HG03135 (cell line): Measurements from ENCODE around the gene CCDC74A.
"Not testable (repeated sequence)": the region's sequence is repeated elsewhere in the genome, so short reads cannot be mapped to it uniquely, and the experiment has no call there.

Source experiments
- ATAC-seq: cut with Tn5 transposase; IDR thresholded peaks from one replicate; pipeline ENCODE4 v1.9.1; 2021; ENCODE audit warnings: mild to moderate bottlenecking, moderate library complexity; ENCODE audit not compliant: unreplicated experiment

The CCDC74A gene

DNA sequence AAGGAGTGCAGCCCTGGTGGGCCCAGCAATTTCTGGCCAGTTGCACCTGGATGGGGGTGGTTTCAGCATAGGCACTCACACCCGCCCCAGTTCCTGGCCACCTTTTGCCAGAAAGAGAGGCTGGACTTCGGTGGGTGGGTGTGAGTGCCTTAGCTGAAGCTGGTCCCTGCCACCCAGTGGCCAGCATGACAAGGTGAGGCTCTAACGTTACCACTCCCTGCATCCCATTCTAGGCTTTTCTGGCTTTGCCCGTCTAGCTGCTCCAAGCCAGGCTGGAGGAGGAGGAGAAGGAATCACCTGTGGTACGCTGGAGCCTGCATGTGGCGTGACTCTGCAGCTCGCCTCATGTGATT, 17.1 kb downstream of the CCDC74A start:
- not testable (repeated sequence) for ATAC-seq

DNA sequence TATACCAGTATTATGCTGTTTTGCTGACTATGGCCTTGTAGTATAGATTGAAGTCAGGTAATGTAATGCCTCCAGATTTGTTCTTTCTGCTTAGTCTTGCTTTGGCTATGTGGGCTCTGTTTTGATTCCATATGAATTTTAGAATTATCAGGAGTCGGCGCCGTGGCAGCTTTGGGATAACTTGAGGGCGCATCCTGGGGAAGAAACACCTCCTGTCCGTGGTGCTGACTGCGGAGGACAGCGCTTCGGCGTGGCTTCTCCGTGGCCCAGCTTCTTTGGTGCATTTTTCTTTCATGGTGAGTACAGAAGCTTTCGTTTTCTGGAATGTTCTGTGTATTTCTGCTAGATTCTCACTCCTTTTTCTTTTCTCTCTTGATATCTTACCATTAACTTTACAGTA, 25.2 kb downstream of the CCDC74A start:
- no peak for ATAC-seq

DNA sequence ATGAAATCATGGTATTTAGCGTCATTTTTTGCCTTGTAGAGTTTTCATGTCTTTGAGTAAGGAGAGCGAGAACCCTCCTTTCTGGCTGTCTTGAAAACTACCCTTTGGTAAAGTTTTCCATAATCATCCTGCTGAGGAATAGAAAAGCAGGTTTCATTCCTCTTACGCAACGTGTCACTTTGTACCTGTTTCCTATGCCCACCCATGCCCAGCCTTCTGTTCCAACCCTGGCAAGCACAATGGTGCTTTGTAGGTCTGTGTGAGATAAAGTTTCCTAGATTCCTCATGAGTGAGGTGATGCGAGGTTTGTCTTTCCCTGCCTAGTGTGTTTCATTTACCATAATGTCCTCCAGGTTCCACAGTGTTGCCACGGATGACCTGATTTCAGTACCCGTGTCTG, 29.3 kb downstream of the CCDC74A start:
- ATAC-seq = no peak

DNA sequence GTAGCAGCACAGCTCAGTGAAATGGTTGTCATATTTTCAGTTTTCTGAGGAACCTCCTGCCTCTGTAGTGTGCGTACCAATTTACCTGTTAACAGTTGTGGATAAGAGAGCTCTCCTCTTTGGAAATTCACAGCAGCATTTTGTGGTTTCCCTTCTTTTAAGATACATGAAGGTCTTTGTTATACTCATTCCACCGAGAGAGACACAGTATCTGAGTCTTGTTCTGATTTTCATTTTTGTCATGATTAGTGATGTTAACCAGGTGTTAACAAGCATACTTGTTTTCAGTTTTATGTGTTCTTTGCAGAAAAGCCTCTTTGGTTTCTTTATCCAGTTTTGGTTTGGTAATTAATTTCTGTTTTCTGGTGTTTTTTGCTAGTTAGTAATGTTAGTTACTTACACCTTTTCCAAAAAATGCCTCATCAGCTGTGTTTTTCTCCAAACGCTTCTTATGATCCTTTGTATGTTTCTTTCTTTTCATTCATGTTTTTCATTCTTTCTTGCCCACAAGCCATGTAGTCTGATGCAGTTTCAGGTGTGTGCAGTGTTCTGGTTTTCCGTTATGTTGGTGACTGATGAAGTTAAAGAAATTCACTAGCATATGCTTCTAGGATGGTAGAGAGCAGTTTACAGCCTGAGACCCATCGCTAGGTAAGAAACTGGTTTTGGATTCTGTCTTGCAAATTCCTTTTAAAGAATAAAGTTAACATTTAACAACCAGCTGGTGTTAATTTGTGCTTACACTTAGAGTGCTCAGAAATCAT, 30.1 kb downstream of the CCDC74A start:
- no peak for ATAC-seq

DNA sequence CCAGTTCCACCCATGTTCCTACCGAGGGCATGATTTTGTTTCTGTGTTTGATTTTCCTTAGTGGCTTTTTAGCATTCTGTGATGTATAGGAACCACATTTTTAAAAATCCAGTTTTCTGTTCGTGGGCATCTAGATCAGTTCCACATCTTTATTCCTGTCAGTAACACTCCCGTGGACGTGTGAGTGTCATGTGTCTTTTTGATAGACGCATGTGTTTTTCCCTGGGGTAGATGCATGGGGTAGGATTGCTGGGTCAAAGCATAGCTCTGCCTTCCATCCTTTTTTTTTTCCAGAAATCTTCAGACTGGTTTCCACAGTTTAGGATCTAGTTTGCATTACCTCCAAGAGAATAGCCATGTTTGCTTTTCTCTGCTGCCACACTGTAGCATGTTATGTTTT, 38.7 kb downstream of the CCDC74A start:
- no peak for ATAC-seq

DNA sequence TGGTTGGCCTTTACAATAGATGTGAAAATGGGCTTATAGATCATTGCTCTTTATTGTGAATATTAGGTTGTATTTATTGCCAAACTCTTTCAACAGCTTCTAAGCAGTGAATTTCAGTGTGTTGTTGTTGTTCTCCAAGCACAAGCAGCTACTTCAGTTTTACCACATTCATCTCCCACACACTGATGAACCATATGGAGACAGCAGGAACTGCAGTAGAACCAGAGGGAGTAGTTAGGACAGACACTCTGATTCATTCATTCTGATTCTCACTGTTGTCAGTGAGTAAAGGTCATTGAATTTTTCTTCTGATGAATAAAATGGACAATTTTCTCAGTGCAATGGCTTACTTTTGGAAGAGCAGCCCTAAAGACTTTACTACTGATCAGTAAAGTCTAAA, 40.2 kb downstream of the CCDC74A start:
- ATAC-seq = no peak

DNA sequence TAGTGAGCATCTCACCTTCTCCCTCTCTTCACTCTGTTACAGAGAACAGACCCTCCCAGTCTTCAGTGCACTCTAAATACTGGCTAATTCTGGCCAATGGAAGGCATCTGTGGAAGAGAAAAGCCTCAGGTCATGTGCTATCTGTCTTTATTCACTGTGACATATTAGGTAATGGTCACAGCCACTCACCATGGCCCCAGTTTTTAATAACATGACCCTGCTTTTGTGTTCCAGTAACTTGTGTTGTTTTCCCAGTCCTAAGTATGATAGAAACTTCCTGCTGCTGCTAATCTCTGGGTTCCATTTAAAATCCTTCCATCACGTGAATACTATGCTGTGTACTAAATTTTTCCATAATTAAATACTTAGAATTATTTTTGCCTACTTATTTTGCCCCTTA, 40.7 kb downstream of the CCDC74A start:
- ATAC-seq = not testable (repeated sequence)

DNA sequence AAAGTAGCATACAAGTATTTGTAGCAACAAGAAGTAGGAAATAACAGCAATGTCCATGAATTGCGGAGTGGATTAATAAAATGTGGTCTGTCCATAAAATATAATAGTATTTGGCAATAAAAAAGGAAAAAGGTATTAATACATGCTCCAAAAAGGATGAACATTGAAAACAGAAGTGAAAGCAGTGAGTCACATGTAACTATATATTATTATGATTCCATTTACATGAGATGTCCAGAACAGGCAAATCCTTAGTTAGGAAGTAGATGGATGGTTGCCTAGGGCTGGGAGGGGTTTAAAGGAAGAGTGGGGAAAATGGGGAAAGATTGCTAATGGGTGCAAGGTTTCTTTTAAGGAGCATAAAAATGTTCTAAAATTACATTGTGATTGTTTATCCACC, 44.5 kb downstream of the CCDC74A start:
- no peak for ATAC-seq

DNA sequence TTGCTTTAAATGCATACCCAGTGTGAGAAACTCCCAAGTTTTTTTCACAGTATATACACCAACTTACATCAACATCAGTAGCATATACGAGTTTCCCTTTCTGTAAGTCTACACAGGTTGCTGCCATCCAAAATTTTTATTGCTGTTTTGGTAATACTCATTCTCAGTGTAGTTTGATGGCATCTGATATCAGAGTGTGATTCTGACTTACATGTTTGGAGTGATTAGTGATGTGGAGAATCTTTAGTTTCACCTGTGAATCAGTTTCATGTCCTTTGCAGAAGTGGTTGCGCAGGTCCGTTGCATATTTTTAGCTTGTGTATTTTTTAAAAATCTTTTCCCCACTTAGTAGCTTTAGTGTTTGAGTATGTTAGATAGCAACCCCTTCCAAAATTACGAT, 50.1 kb downstream of the CCDC74A start:
- ATAC-seq = no peak

DNA sequence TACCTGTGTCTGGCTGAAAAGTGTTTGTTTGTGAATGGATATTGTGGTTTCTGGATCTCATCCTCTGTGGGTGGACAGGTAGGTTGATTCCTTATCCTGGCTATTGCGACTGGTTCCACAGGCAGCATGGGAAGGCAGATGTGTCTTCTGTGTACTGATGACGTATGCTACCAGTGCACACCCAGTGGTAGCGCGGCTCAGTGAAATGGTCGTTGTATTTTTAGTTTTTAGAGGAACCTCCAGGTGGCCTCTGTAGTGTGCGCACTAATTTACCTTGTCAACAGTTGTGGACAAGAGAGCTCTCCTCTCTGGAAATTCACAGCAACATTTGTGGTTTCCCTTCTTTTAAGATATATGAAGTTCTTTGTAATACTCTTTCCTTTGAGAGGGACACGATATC, 52.5 kb downstream of the CCDC74A start:
- no peak for ATAC-seq
